Kidney epithelial cell (primary cell): Measurements from ENCODE around the gene KDM3B. TPM values are rescaled to one million over a fixed set of nuclear protein-coding genes. Genes with fewer than 3 reads are reported as not detected.

Source experiments
- DNase-seq: peaks from one replicate; pipeline ENCODE4 v3.0.0-alpha.2; 2010; ENCODE audit warnings: low read depth
- H3K27me3 ChIP-seq: 2 replicates; pipeline ENCODE4 v1.6.0; 2011; ENCODE audit warnings: low read length; ENCODE audit not compliant: control insufficient read depth, insufficient read depth
- H3K36me3 ChIP-seq: 2 replicates; pipeline ENCODE4 v1.5.1; 2011; ENCODE audit warnings: low read length; ENCODE audit not compliant: control insufficient read depth, insufficient read depth
- H3K4me3 ChIP-seq: 2 replicates; pipeline ENCODE4 v1.5.1; 2011; ENCODE audit warnings: low read depth, mild to moderate bottlenecking, control low read depth, low read length
- total RNA-seq: library from RNA; depleted of rRNA; stranded (reverse); fragments of >200 nt; gene quantifications from 2 replicates; pipeline ENCODE4 v1.2.3, GENCODE V29; 2015
- TF ChIP-seq, protein P1 (sequence below): IDR thresholded peaks from 2 replicates; pipeline ENCODE4 v1.5.1; 2011; ENCODE audit warnings: mild to moderate bottlenecking, moderate library complexity, low read length, control low read depth, inconsistent platforms; ENCODE audit not compliant: insufficient read depth, poor library complexity, severe bottlenecking

The KDM3B gene
- total RNA-seq, 1 donor from 2014 or later: 44.3 TPM

DNA sequence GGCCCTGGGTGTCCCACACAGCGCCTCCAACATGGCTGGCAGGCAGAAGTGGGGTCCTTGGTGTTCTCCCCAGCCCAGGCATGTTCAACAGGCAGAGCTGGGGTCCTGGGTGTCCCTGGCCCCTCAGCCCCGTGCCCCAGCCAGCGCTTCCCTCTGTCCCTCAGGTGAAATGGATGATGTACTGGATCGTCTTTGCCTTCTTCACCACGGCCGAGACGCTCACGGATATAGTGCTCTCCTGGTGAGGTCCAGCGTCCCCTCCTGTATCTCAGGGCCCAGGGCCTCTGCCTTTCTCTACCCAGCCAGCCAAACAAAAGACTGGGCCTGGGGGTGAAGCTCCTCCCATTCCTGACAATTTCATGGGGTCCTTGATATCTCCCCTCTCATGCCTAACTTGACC, 88.7 kb downstream of the KDM3B start:
- DNase-seq: no peak
- Histone ChIP-seq H3K4me3 (no peak overlapping the region), H3K36me3 (no peaks in the 10 kb centered on the region), H3K27me3 (no peaks in the 10 kb centered on the region)
- TF ChIP-seq, protein P1, sequence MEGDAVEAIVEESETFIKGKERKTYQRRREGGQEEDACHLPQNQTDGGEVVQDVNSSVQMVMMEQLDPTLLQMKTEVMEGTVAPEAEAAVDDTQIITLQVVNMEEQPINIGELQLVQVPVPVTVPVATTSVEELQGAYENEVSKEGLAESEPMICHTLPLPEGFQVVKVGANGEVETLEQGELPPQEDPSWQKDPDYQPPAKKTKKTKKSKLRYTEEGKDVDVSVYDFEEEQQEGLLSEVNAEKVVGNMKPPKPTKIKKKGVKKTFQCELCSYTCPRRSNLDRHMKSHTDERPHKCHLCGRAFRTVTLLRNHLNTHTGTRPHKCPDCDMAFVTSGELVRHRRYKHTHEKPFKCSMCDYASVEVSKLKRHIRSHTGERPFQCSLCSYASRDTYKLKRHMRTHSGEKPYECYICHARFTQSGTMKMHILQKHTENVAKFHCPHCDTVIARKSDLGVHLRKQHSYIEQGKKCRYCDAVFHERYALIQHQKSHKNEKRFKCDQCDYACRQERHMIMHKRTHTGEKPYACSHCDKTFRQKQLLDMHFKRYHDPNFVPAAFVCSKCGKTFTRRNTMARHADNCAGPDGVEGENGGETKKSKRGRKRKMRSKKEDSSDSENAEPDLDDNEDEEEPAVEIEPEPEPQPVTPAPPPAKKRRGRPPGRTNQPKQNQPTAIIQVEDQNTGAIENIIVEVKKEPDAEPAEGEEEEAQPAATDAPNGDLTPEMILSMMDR: no peak

DNA sequence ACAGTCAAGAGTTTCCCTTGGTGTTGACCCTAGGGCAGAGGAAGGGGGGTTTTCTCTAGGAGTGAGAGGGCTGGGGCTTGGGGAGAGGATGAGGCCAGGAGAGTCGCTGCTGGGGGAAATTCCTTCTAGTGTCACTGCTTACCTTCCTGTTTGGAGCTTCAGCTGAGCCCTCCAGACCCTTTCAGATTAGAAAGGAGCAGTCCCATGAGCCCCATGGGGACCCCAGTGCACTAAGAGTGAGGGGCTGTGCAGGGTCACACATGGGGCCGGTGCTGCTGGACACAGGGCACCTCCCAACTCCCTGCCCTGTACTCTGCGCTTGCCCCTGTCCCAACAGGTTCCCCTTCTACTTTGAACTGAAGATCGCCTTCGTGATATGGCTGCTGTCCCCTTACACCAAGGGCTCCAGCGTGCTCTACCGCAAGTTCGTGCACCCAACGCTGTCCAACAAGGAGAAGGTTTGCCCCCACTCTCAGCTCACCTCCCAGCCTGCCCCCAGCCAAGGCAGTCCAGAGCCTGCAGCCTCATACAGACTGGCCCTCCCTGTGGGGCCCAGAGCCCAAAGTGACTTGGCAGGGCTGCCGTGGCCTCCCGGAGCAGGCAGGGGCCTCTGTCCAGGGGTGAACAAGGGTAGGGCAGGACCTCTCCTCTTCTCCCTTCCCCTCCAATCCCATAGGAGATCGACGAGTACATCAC, 91.7 kb downstream of the KDM3B start:
- no peak for DNase-seq
- no peak overlapping the region for H3K4me3 ChIP-seq
- H3K27me3 ChIP-seq: no peaks in the 10 kb centered on the region
- H3K36me3 ChIP-seq: no peaks in the 10 kb centered on the region
- TF ChIP-seq, protein P1: no peak

DNA sequence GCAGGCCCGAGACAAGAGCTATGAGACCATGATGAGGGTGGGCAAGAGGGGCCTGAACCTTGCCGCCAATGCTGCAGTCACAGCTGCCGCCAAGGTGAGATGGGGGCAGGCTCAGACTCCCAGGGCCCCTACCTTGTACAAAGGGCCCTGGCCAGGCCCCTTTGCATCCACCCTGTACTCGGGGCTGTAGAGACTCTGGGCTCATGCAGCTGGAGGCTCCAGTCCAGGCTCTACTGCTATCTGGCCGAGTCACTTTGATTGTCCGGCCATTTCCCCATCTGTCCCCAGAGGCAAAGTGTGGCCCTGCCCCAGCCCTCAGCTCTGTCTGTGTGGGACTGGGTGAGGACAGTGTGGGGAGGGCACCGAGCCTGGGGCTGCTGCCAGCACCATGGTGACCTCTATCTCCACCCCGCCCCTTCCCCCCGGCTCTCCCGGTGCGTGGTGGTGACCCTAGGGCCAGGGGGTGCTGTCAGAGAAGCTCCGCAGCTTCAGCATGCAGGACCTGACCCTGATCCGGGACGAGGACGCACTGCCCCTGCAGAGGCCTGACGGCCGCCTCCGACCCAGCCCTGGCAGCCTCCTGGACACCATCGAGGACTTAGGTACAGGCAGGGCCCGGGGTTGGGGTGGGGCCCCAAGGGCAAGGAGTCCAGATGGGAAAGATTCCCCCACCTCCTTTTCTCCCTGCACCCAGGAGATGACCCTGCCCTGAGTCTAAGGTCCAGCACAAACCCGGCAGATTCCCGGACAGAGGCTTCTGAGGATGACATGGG, 92.5 kb downstream of the KDM3B start:
- H3K4me3 ChIP-seq: no peak overlapping the region
- DNase-seq: no peak
- H3K36me3 ChIP-seq: no peaks in the 10 kb centered on the region
- H3K27me3 ChIP-seq: no peaks in the 10 kb centered on the region
- TF ChIP-seq, protein P1: no peak

DNA sequence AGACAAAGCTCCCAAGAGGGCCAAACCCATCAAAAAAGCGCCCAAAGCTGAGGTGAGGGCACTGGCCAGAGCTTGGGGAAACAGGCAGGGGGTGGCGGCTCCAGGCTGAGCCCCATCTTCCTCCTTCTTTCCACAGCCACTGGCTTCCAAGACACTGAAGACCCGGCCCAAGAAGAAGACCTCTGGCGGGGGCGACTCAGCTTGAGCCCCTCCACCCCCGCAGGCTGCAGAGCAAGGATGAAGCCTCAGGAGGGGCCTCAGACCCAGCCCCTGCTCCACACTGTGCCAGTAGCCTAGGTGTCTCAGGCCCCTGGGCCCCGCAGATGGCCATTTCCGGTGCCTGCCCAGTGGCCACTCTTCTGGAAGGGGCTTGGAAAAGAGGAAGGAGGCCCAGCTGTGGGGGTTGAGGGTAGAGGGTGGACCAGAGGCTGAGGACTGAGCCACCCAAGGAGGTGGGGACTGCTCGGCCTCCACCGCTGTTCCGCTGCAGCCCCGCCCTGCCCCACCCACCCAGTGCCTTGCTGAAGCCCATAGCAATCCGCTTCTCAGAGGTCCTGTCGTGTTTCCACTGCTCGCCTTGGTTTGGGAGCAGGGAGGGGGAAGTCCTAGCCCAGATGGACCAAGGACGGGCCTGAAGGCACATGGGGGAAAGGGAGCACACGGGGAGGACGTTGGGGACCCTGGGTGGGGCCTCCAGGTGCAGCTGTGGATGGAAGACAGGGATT, 93.2 kb downstream of the KDM3B start:
- Histone ChIP-seq H3K27me3 (no peaks in the 10 kb centered on the region), H3K4me3 (no peak overlapping the region), H3K36me3 (no peaks in the 10 kb centered on the region)
- TF ChIP-seq, protein P1: no peak
- DNase-seq: no peak

DNA sequence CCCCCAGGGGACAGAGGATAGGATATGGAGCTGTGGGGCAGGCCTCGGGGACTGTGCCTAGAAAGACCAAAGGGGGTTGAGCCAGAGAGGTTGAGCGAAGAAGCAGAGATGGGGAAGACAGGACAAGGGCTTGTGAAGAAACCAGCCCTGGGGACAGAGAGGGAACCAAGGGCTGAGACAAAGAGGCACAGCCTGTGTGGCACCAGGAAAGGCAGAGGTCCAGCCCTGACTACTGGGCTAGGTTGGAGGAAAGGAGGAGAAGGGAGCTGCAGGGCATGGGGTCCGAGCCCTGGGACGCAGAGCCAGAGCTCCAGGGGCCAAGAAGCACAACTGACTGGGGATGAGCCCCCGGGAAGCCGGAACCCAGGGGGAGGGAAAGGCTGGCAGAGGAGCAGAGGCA, 95.6 kb downstream of the KDM3B start:
- Histone ChIP-seq H3K36me3 (no peaks in the 10 kb centered on the region), H3K27me3 (no peaks in the 10 kb centered on the region), H3K4me3 (no peak overlapping the region)
- TF ChIP-seq, protein P1: no peak
- DNase-seq: no peak
